HG03108 (cell line): Measurements from ENCODE around the gene COL16A1.

ENCODE experiments used
- ATAC-seq: cut with Tn5 transposase; IDR thresholded peaks from one replicate; pipeline ENCODE4 v1.9.1; 2021; ENCODE audit warnings: moderate library complexity; ENCODE audit not compliant: unreplicated experiment

The COL16A1 gene

GRCh38 chr1:31733389-31734219 is 29.8 kb upstream of the COL16A1 start:
- no peak for ATAC-seq

DNA sequence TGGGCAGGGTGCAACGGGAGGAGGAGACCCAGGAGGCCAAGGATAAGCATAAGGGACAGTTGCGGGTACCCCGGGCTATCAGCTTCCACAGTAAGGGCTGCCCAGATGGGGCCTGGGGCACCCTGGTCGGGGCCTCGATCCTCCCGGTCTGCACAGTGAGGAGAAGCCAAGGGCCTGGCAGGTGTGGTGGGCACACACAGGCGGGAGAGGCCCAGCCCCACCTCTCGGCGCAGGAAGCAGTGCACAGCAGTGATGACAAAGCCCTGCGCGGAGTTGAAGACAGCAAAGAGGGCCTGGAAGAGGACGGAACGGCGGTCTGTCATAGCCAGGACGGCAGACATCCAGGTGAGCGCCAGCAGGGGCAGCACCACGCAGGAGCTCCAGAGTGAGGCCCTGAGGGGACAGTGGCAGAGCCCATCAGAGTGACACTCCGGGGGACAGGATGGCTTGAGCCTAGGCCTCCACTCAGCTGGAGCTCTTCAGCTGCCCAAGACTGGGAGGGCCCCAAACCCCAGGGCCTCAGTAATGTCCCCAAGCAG is 29.0 kb upstream of the COL16A1 start:
- ATAC-seq: no peak

DNA sequence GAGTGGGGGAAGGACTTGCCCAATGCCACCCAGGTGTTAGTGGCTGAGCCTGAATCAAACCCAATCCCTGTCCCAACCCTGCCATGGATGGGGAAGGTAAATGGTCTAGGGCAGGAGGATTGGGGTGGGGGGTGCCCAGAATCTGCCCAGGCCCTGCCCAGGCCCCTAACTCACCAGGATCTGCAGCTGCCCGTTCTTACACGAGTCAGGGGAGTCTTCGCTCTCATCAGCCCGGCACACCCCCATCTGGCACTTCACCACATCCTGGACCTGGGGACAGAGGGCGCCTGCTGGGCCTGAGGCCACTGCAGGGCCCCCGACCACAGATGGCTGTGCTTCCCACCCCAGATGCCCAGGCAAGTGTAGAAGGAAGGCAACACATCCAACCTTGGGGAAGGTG is 28.5 kb upstream of the COL16A1 start:
- no peak for ATAC-seq

DNA sequence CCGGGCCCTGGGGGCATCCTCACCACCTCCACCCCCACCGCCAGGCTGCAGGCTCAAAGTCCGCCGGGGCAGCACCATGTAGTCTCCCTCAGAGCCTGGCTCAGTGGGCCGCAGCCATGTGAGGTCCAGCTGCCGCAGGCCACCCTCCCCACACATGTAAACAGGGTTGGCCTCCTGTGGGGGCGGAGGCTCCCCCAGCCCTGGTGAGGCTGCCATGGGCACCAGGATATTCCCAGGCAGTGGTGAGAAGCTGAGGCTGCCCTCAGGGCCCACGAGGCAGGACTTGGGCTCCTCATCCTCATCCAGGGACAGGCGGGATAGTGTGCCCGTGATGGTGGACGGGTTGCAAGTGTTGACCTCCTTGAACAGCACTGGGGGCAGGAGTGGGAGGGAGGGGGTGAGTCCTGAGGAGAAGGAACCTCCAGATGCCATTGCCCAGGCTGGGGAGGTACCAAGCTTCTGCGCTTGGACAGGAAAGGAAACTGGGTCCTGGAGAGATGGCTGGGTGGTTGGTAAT is 27.3 kb upstream of the COL16A1 start:
- no peak for ATAC-seq

- ATAC-seq: no peak
Observed at GRCh38 chr1:31730336-31731048, 26.7 kb upstream of the COL16A1 start.

- no peak for ATAC-seq
Observed at GRCh38 chr1:31727849-31728248, 24.0 kb upstream of the COL16A1 start.

- ATAC-seq: no peak
Observed at GRCh38 chr1:31727195-31727594, 23.4 kb upstream of the COL16A1 start.

DNA sequence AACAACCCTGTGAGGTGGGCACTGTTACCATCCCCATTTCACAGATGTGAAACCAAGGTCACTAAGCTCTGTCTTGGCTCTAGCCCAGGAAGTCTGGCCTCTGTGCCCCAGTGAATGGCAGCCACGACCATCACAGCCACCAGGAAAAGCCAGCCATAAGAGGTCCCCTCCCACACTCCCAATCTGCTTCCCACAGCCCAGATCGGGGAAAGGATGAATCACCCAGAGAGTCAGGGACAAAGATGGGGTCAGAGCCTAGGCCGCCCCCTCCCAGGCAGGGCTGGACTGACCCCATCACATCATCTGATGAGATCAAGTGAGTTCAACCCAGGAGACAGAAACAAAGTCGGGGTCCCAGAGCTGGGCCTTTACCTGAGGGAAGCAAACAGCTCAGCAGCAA is 22.9 kb upstream of the COL16A1 start:
- no peak for ATAC-seq

GRCh38 chr1:31725777-31726535 is 22.1 kb upstream of the COL16A1 start:
- ATAC-seq: no peak

DNA sequence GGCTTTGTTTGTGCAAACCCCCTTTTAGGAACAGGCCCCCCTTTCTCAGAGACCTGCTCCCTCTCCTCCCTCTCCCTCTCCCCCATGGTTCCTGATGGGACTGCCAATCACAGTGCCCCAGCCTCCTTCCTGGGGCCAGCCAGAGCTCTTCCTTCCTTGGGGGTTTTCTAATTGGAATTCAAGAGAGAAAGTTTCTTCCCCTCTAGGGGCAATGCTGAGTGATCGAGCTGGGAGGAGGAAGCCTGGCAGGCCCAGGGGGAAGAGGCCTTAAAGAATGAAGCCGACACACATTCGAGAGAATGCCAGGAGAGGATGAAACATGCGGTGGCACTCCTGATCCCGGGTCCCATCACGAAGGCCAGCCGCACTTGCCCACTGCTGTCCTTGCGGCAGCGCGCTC is 21.3 kb upstream of the COL16A1 start:
- ATAC-seq: no peak

DNA sequence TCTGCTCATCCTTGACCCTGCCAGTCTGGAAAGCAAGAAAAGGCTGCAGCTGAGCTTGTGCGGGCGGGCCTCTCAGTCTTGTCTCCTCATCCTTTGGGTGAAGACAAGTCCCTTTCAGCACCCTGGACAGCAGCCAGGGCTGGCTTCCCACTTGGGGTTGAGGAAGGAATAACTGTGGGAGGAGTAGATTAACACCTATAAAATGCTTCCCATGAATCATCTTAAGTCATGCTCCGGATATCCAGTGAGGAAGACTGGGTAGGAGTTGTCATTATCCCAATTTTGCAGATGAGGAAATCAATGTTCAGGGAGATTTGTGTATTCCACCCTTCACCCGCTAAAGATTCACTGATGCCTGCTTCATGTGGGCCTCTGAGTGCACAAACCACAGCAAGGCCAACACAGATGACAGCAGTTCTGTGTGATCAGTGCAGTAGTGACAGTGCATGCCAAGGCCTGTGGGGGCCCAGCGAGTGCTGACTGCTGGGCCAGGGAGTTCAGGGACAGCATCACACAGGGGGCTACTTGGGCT is 20.1 kb upstream of the COL16A1 start:
- no peak for ATAC-seq

DNA sequence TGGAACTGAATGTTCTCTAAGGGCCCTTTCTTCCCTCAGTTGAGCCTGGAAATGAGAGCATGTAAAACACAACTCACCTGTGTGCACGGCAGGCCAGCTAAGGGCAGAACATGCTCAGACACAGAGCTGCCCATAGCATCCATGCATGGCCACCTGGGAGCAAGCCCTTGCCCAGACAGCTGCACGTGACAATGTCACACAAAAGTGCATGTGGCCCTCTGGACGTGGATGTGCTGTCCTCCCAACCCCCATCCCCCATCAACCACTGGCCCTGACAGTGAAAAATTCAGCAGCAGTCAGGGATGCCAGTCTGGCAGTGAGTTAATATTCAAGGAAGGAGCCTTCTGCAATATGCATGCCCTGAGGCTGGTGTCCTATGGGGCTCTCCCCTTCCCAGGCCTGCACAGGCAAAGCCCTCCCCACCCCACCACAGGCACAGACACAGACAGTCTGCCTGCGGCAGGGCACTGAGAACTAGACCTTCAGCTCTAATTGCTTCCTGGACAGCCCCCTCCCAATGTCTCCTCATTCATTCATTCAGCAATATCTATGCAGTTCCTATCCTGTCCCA is 14.6 kb upstream of the COL16A1 start:
- ATAC-seq: no peak

GRCh38 chr1:31717341-31717740 is 13.5 kb upstream of the COL16A1 start:
- ATAC-seq: no peak

DNA sequence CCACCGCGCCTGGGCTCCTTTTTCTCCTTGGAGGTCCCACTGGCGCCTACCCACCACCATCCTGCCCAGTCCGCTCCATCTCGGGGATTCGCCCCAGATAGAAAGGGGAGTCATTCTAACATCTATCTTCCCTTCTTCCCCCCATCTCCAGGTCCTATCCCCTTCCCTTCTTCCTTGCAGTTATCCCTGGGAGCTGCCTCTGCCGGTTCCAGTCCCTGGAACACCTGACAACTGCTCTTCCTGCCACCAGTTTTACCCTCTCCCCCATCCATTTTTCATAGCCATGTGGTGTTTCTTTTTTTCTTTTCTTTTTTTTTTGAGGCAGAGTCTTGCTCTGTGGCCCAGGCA is 12.0 kb upstream of the COL16A1 start:
- ATAC-seq: no peak

- ATAC-seq: no peak
Observed at GRCh38 chr1:31715087-31715872, 11.5 kb upstream of the COL16A1 start.

- no peak for ATAC-seq
Observed at GRCh38 chr1:31714442-31715086, 10.7 kb upstream of the COL16A1 start.

- ATAC-seq: no peak
Observed at GRCh38 chr1:31712630-31713029, 8.8 kb upstream of the COL16A1 start.

DNA sequence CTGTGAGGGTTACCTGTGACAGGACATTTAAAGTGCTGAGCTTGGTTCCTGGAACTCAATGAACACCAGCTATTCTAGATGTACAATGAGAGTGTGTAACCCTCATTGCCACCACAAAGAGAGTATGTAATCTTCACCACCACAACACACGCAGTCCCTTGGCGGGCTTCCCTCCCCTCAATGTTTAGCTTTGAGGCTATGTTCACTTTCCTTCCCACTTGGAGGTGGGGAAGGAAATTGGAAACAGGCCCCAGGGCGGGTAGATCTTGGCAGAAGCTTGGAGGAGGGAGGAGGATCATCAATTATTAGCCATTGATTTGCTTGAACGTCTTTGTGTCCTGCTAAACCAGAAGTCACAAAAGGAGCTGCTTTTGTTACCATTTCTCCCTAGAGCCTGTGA is 8.3 kb upstream of the COL16A1 start:
- ATAC-seq: no peak

DNA sequence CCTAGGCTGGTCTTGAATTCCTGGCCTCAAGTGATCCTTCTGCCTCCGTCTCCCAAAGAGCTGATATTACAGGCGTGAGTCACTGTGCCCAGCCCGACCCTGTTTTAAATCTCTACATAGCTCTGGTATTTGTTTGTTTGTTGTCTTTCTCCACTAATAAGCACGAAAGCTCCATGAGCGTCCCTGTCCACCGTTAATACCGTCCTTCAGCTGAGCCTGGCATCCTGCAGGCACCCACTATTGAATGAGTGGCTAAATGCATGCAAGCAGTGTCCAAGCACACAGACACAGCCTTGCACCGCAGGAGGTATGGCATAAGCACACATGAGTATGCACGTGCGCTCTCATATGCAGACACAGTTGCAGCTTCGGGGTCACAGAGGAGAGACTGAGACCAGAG is 4.5 kb upstream of the COL16A1 start:
- no peak for ATAC-seq
